Measurements from ENCODE around the gene LRRC23. TPM values are rescaled to one million over a fixed set of nuclear protein-coding genes. Genes with fewer than 3 reads are reported as not detected.
A peak's percentile ranks its signal among the peaks of the same experiment; 100 is the strongest.

Gene LRRC23
- total RNA-seq, 1 experiment from 2014 or later = 8.0 TPM

GRCh38 chr12:6950401-6950801, 45.8 kb downstream of the LRRC23 start:
- TF ChIP-seq, protein P1, sequence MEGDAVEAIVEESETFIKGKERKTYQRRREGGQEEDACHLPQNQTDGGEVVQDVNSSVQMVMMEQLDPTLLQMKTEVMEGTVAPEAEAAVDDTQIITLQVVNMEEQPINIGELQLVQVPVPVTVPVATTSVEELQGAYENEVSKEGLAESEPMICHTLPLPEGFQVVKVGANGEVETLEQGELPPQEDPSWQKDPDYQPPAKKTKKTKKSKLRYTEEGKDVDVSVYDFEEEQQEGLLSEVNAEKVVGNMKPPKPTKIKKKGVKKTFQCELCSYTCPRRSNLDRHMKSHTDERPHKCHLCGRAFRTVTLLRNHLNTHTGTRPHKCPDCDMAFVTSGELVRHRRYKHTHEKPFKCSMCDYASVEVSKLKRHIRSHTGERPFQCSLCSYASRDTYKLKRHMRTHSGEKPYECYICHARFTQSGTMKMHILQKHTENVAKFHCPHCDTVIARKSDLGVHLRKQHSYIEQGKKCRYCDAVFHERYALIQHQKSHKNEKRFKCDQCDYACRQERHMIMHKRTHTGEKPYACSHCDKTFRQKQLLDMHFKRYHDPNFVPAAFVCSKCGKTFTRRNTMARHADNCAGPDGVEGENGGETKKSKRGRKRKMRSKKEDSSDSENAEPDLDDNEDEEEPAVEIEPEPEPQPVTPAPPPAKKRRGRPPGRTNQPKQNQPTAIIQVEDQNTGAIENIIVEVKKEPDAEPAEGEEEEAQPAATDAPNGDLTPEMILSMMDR (IDR thresholded peaks at IDR 0.05 in 2 of 3, conservative IDR thresholded peaks at IDR 0.05 in 1 of 3; ENCODE audit: borderline replicate concordance in 1 of 3, insufficient read depth in 1 of 3, low read depth in 2 of 3, low read length in 2 of 3) = peak in 2 of 3 experiments; percentile 40 to 49; a peak in 4 of 6 replicates
- TF ChIP-seq POLR2A (IDR thresholded peaks at IDR 0.05; ENCODE audit: borderline replicate concordance, extremely low read depth, insufficient read depth, insufficient read length) = no peak
- no peak for TF ChIP-seq ELF1 (IDR thresholded peaks at IDR 0.05; ENCODE audit: borderline replicate concordance, low read depth)
- TF ChIP-seq ZNF274 (IDR thresholded peaks at IDR 0.05; ENCODE audit: low read depth, low read length) = no peak
- no peak for TF ChIP-seq MAX (IDR thresholded peaks at IDR 0.05)
- no peak for TF ChIP-seq SP1 (IDR thresholded peaks at IDR 0.05; ENCODE audit: low read depth)
- H3K9ac ChIP-seq (ENCODE audit: low read length) = no peak overlapping the region
- H3K9me3 ChIP-seq (ENCODE audit: control insufficient read depth in 1 of 2, insufficient read depth in 1 of 2, low read depth in 1 of 2, low read length in 2 of 2) = no peaks in the 10 kb centered on the region
- no peak overlapping the region for H3K4me2 ChIP-seq (ENCODE audit: low read length)
- intact Hi-C loops (cut with micrococcal nuclease) = no loop called here
- ChIA-PET POLR2A (interaction anchor here (7.7 kb wide), 1 partner anchor 12 kb away, joined by 269 read pairs; no protein-coding TSS in a partner anchor), RAD21 (ENCODE audit: low non-redundant PET in 1 of 2, low total read pairs in 2 of 2, uncharacterized antibody in 2 of 2, unreplicated experiment in 2 of 2) (no interaction called here), CTCF (interaction anchor here (0.7 kb wide), 1 partner anchor 11 kb away, joined by 4 read pairs; no protein-coding TSS in a partner anchor)
- no peak overlapping the region for H2AFZ ChIP-seq (ENCODE audit: low read depth, low read length, poor library complexity, severe bottlenecking)
- H3K79me2 ChIP-seq (ENCODE audit: insufficient read depth, low read length) = peaks cover 9% of the 10 kb centered on the region; the same call in 1 of the 2 replicates
- no TSS peak for BruUV-seq (replicated peaks)
- DNase-seq (ENCODE audit: low read depth, low spot score) = no peak
- no peaks in the 10 kb centered on the region for H3K27me3 ChIP-seq (ENCODE audit: insufficient read depth, low read length)
- H3K36me3 ChIP-seq (ENCODE audit: control insufficient read depth in 1 of 2, insufficient read depth in 2 of 2, low read length in 2 of 2) = no peaks in the 10 kb centered on the region
- H3K27ac ChIP-seq (ENCODE audit: low read depth, low read length) = no peak overlapping the region
- peaks cover 17 to 38% of the 10 kb centered on the region in 2 experiments for H3K4me1 ChIP-seq (ENCODE audit: control insufficient read depth in 1 of 2, insufficient read depth in 2 of 2, low read length in 2 of 2)
- H3K9me2 ChIP-seq (ENCODE audit: insufficient read depth) = no peaks in the 10 kb centered on the region
- ATAC-seq = no peak
- H4K20me1 ChIP-seq (ENCODE audit: insufficient read depth) = no peaks in the 10 kb centered on the region
- H3K4me3 ChIP-seq (replicated peaks in 1 of 2; ENCODE audit: low read depth in 1 of 2, low read length in 2 of 2) = no peak overlapping the region

All from HCT116 (cell line).